NCI-H187 treated with DMSO at 0.1 percent for 48 hours (cell line): Measurements from ENCODE around the gene ADAMTS15.

Source experiments
- DNase-seq: peaks from one replicate; lab custom pipeline; 2025; lab: John Stamatoyannopoulos, UW

Gene ADAMTS15

DNA sequence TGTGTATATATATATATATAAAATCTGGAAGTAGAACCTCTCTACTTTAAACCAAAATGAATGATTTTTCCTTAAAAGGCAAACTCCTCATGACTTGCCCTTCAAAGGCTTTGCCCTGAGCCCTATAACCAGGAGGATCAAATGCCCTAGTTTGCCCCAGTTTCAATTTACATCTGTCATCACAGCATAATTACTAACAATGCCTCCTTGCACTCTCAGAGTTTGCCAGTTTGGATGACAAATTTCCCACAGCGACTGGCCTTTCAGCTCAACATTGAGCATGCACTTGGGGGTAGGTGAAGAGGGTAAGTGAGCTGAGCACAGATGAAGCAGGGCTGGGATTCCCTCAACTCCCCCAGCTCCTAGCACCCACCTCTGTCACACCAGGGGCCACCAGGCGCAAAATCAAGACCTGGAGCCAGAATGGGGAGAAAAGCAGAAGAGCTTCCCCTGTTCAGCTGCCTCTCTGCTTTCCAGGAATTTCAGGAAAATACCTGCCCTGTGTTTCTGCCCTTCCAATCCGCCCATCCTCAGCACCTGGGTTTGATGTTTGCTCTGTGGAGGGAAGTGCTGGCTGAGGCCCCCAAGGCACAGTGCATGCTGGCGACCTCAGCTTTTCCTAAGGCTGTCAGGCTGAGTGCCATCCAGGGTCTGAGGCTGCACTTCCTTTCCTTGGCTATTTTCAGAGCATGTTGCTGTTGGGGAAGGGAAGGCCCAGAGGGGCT is 67.5 kb downstream of the ADAMTS15 start:
- no peak for DNase-seq

DNA sequence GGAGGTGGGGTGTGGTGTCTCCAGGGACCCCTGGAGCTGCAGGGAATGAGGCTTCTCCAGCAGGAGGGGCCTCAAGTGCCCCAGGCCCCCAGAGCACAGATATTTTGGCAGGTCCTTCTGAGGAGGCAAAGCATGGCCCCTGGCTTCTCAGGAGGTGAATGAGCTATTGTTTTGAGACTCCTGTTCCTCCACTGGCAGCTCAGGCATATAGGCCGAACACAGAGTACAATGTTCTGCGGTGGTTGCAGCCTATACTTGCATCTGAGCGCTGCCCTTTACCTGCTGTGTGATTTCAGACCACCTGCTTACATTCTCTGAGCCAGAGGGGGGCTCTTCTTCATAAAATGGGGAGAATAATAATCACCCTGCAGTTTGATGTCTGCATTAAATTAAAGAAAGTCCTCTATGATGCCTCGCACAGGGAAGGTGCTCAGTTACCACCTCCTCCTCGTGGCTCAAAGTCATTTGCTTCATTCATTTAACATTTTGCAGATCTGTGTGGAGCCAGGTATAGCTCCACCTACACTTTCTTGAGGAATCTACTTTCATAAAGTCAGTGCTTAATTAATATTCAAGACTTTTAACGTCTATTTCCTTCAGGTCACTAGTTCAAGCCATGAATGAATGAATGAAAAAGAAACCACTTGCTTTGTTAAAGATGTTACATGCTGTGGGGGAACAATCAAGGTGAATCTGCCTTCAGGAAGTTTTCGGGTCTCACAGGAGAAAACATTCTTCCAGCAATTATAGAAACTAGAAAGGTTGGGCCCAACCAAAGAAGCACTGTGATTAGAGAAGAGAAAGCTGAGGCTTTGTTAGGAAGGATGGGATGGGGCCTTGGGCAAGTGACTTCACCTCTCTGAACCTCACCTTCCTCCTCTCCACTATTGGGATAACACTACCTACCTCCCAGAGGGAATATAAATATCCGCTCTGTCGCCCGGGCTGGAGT is 68.4 kb downstream of the ADAMTS15 start:
- no peak for DNase-seq

DNA sequence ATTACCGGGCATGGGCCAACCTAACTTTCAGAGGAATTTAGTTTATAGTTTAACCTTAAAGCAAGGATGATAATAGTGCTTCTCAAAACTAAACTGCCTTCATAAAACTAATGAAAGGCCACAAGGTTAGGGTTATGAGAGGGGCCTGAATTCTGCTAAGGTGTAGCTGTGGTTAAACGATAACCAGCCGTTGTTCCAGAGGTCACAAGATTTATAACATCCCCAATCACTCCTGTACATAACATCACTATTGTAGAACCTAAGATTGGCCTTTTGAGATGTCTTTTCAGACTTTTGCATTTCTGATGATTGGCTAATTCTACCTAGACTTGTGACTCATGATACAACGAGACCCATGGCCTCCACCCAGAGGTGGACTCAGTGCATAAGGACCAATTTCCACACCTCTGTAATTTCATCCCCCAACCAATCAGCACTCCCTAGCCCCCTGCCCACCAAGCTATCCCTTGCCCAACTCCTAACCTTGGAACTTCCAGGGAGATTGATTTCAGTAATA is 69.8 kb downstream of the ADAMTS15 start:
- no peak for DNase-seq

DNA sequence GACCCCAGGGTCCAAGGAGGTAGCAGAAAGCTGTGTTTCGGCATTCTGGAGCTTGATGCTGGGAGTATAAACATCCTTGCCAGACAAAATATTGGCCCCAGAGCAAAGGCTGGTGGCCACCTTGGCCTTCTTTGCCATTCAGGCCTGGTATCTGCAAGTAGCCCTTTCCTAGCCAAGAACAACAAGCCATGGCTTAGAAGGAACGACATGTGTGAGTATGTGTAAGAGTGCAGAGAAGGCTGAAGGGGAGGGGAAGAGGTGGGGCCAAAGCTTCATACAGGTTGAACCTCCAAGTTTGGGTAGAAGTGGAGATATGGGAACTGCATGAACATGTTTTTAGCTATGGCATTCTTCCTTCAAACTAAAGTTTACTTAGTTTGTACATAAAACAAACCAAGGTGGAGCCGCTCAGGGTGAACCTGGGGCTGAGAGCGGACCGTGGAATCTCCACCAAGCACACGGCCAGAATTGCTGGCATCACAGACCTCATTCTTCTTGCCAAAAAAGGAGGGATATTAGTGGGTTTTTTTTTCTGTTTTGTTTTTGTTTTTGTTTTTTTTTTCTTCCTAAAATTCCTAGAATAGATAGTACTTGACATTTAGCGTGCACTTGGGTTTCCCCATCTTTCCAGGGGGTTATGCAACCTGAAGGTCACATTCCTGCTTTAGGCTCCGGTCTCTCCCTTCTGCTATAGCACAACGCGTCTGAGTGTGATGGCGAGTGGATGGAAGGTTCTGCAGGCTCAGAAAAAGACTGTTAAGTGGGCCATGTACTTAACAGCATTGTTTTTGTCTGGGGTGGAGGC is 70.9 kb downstream of the ADAMTS15 start:
- no peak for DNase-seq

DNA sequence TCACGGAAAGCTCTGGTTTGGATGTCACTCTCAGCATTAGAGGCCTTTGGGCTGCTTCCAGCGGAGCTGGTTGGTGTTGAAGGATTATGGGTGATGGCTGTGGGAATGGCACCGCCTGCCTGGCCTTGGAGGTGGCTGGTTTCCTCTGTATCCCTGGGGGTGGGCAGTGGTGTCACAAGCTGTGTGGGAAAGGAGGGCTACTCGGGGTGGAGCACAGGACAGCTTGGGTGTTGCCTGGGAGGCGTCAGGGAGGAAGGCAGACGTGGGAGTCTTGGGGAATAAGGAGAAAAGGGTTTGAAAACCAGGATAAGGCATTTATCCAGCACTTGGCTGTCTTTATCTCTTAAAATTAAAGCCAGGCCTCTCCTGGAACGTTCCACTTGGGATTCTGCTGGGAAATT is 71.8 kb downstream of the ADAMTS15 start:
- DNase-seq, result no peak

DNA sequence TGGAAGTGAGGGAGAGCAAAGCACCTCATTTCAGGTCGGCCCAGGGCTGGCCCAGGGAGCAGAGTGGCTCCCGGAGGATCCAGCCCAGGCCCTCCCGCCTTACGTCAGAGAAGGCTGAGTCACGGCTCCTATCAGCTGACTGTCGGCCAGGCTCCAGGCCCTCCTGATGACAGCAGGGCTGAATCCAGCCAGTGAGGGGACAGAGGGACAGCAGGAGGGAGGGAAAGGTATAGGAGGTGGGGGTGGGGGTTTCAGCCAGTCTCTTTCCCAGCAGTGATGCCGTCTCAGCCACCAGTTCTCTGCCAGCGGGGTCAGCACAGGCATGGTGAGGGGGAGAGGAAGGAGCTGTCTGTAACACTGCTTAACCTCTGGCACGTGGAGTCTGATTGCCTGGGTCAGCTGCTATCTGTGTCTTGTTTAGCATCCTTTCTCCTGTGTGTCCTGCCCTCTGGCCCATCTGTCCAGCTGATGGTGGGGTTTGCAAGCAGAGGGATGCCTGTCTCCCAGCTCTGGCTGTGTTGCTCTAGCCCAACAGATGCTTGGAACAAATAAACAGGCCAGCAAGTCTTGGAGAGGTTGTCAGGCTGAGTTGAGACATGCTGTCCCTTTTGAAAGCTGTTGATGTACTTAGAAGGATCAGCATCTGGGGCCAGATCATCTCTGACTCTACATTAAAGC is 74.0 kb downstream of the ADAMTS15 start:
- no peak for DNase-seq

DNA sequence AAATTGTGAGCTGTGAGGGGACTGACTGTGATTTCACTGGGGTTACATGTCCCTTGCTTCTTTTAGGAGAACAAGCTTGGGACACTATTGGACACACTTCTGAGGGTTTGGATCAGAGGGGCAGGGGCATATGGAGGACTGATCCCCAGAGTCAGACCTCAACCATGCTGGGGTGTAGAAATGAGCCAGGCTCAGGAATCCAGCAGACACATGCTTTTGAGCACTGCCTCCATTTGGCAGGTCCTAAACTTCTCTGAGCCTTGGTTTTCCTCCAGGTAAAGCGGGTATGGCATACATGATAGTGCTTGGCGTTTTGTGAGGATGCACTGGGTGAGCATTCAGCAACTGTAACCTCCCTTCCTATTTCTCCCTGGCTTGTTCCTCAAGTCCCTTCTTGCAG is 74.7 kb downstream of the ADAMTS15 start:
- DNase-seq, result no peak

DNA sequence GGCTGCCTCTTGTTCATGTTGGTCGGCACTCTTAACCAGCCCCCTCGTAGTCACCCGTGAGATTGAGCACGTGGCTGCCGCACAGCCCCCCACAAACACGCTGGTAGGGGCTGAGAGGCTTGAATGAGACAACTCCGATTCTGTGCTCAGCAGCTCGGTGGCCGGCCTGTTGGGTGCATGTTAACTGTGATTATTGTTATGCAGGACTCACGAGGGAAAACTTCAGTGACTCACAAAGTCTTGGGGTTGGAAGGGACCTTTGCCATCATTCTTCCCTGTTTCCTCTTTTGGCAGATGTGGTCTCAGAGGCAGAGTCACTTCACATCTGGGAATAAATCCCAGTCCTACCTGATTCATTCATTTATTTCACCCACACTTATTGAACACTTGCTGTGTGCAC is 75.2 kb downstream of the ADAMTS15 start:
- DNase-seq, result no peak

DNA sequence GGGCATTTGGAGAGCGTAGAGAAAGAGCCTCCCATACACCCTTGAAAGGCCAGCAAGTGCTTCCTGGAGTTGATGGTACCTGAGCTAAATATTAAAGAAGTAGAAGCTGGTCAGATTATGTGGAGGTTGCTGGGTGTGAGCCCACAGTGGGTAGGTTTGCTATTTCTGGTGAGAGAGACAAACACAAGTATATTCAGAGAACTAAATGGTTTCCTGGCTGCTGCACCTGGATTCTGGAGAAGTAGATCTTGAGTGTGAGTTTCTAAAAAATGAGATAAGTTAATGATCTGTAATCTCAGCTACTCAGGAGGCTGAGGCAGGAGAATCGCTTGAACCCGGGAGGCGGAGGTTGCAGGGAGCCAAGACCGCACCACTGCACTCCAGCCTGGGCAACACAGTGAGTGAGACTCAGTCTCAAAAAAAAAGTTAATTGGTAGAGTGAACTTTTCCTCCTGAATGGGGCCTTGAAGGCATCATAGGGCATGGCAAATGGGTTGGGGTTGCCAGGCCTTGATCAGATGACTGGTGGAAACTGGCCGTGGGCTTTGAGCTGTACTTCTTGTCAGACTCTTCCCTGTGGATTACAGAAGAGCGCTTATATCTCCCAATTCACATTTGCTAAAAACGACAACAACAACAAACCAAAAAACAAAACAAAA is 75.8 kb downstream of the ADAMTS15 start:
- DNase-seq, result no peak

DNA sequence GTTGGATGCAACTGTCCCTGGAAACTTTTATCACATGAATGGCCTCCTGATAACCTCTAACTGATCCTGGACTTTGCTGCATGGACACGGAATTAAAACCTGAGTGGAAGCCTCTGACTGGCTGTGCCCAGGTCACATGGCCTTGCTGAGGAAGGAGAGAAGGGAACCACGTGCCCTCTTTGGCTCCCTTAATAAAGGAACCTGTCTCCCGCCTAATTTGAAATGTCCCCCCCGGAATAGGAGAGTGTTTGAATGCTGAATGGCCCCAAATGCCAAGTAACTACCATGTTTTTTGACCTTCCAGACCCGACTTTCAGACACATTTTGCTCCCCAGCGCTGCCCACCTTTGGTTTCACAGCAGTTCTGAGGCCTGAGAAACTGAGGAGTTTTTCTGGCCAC is 76.9 kb downstream of the ADAMTS15 start:
- DNase-seq, result no peak
